Activated CD4-positive, alpha-beta T cell treated with anti-CD3 and anti-CD28 coated beads, Interleukin-2, amount 50 U/mL, for 4 hours (primary cell): ENCODE measurements around the gene FNDC5.

Experiments used
- DNase-seq, 2 experiments: peaks; one replicate each; pipeline ENCODE4 v3.0.0-alpha.2; 2020

Gene FNDC5

DNA sequence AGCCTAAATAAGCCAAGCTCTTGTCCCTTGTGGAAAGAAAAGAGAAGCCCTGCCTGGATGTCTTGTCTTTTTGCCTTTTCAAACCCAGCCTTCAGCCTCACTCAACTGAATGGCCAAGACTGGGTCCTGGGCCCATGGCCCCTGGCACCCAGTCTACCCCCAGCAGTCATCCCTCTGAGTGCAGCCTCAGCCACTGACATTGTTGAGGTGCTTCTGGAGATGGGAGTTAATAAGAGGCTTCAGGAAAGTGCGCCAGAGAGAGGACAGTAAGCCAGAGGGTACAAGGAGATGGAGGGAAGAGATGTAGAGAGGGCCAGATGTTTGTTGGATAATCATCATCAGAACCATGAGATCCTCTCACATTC is 6.8 kb downstream of the FNDC5 start:
- no peak for DNase-seq

DNA sequence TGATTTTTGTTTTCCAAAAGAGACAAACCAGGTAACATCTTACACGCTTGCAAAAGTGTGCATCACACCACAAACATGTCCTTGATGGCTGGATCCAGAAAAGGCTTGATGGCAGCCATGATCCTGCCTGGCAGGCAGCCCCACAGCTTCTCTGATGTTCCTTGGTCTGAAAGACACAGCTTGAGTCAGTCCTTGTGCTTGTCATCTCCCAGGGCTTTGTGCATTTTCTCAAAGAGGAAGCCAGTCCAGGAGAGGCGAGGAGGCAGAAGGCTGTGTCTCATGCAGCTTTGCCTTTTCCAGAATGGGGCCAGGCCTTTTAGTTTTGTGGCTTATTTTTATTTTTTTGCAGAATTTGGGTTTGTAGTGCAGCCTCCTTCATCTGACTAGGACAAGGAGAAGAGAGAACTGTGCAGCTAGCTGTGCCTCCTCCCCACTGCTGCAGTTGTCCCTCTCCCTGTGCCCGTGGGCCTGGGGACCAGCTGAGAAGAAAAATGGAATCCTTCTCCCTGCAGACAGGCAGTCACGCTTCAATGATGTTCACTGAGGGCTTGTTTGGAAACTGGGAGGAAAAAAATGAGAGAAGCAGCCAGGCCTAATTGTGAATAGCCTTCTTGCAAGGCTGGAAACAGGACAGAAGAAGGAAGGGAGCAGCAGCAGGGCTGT is 7.4 kb downstream of the FNDC5 start:
- no peak for DNase-seq

DNA sequence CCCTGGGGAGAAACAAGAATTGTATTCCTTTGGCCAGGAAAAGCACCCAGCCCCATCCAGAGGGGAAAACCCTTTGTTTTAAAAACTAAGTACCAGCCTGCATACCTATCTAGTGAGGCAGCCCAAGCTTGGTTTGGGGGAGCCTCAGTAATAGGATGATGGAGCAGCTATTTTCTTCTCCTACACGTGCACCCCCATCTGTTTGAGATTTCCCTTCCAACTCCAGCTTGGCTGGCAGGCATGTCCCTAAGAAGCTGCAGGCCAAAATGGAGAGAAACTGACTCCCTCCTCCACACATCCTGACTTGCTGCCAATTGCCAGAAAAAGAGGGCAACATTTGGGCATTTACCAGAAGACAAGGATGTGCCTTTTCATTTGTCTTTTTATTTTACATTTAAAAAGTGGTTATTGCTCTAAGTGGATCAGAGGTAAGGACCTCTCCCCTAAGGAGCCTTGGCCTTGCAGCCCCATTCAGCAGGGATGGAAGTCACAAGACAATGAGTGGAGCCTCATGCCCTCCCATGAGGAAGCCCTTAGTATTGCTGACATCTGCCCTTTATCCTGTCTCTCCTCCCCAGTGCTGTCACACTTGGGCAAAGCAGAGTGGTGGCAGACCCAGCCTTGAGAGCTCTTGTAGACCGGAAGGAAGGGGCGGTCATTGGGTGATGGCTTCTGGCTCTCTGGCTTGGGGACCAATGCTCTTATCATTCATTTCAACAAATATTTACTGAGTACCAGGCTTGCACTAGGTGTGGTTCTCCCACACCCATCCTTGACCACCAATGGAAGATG is 8.6 kb downstream of the FNDC5 start:
- DNase-seq, result no peak

DNA sequence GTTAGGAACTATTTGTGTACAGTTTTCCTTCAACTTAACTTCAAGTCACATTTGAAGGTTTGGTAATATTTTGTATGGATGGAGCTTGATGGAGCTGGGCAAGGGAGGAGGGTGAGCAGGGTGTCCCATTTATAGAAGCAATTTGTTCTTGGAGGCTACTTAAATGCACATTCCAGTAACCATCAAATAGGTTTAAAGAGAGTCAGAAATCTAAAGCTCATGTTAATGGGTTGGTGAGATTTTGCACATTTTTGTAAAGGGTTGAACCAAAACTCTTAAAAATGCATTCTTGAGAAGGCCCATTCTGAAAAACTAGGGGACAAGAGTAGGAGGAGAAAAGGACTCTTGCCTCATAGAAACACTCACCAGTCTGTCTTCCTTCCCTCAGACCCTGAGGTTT is 10.1 kb downstream of the FNDC5 start:
- no peak for DNase-seq

DNA sequence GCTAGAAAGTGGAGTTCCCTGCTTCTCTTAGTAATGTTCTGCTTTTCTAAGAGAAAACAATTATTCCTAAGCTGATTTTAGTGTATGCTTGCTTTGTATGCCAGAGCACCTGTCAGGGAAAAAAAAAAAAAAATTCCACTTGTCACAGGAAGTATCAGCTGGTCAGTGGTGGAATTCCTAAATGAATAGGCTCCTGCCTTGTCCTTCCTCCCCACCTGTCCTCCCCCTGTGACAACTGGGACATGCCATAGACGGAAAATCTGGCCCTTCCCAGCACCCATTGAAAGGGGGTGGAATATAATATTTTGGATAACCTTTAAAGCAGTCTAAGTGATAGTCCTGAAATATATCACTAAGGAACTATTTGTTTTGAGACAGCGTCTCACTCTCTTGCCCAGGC is 10.8 kb downstream of the FNDC5 start:
- no peak for DNase-seq

DNA sequence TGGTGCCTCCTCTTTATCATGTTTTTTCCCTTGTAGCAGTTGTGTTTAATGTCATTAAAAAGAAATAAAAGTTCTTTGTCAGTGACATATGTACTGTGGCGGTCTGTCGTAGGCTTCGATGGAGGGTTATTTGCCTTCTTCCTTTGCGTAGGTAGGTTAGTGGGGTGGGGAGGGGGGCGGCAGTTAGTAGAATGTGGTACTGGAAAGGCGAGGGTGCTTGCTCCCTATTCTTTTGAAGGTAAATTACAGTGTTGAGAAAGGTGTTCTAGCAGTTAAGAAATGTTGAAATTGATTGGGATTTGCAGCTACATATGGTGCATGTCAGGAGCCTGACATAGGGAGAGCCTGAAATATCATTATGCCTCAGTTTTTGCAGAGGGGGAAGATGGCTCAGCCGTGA is 11.9 kb downstream of the FNDC5 start:
- no peak for DNase-seq

DNA sequence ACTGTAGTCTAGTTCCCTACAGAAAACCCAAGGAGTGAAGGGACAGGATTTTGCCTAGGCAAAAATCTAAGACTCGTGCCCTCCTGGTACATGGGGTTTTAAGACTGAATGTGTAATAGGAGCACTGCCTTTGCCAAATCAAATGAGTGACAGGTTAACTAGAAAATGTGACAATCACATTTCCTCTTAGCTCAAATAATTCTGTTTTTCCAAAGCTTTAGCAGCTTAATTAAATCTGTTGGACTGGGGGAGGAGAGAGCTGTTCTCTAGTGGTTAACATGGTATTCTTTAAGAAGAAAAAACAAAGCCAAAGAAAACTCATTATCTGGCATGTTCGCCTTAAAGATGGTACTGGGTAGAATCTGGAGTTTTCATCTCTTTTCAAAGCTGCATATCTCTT is 12.6 kb downstream of the FNDC5 start:
- no peak for DNase-seq

DNA sequence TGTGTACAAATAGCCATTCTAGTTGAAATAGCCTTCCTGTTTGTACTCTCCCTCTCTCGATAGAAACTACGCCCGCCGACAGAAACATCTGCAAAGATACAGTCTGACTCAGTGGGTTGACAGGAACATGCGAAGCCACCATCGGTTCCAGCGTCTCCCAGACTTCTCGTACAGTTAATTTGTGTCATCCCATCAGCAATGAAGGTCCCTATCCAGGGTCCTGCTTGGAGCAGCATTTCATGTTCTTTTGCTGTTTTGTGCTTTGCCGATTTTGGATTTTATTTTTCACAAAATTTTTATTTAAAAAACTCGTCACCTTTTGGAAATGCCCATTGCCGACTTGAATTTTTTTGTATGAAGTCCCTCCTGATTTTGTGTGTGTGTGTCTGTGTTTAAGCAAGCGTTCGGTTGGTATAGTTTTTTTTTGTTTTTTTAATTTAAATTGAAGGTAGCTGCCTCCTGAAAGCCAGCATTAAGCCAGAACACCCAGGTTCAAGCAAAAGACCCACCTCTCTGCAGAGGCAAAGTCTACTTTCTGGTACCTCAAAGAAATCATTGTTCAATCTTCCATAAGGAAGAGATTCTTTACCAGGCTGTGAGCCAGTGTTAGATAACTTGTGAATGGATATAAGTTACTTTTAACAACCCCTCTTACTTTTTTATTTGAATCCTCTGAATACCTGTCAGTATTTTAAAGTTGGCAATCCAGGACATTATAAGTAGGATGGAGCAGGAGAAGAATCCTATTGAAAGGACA is 14.7 kb downstream of the FNDC5 start:
- no peak for DNase-seq

DNA sequence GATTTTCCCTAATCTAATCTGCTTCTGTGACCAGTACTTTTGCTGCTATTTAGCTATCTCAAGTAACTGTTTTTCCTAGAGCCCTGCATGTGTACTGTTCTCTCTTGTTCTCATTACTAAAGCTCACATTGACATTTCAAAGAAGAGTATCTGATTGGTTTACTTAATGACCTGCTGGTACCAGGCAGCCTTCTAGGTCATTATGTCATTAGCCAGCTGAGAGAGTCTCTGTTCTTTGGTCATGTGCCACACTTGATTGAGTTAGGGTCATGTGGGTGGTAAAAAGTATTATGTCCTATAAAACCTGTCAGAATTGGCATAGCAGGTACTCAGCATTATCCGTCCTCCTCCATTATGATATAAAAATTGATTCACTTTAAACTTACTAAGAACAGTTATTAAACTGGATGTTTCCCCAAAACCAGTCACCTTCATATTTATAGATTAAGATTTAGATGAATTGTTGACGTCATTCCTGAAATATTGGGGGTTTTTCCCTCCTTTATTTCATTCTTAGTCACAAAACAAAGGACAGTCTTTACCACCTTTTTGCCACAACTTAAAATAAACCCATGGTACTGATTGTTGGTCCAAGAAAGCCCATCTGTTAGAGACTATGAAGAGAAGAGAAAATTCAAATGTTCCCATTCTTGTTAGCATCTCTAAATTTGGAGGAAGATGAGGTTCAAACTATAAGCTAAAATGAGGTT is 22.2 kb downstream of the FNDC5 start:
- no peak for DNase-seq

DNA sequence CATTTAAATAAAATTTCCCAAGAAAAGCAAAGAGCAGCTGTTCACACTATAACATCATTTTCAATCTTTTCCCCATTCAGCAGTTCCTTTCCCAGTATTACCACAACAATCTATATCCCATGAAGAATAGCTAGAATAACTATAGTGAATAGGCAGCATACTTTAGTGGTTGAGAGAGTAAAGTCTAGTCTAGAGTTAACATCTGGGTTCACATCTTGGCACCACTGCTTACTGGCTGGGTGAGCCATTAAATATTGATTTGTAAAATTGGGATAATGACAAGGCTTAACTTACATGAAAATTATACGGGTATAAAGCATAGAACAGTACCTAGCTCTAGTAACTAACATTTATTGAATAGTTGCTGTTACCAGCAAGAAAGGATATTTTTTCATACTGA is 38.8 kb downstream of the FNDC5 start:
- DNase-seq, result no peak

DNA sequence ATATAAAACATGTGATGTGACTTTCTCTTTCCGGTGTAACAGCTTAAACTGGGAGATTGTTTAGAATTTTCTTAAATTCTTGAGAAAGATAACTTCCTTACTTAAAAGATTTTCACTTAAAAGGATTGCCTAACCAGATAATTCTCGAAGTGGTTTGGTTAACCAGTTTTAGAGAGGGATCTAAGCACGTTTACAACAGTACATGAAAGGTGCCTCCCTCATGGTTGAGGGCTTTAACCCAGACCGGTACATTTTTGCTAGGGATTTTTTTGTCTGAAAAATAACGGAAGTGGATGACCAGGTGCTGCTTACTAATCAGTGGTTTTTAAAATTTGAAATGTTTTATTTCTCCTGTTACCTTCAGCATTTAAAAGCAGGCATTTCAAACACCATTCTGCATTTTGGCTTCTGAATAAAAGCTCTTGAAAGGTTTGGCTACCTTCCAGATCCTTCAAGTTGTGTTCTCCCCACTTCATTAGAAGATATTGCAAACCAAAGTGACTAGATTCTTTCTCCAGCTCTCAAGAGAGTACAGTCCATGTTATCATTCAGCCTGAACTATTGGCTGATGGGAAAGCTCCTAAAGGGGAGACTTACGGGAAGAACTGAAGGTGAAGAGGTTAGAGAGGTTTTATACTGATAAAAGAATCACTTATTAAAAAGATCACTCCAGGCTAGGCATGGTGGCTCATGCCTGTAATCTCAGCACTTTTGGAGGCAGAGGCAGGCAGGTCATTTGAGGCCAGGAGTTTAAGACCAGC is 40.4 kb downstream of the FNDC5 start:
- DNase-seq, result no peak

DNA sequence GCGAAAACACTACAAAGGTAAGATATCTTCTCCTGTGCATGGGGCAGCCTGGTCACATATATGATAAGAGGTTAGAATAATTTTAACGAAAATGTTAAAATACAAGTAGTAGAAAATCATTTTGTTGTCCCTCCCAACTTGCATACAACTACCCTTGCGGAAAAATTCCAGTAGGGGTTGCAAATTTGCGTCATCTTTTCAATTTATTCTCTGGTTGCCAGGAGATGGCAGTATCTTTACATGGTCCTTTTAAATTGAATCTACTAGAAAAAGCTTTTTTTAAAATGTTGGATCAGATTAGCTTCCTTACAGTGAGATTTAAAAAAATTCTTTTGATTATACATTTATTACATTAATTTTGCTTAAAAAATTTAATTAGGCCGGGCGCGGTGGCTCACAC is 42.4 kb downstream of the FNDC5 start:
- no peak for DNase-seq

DNA sequence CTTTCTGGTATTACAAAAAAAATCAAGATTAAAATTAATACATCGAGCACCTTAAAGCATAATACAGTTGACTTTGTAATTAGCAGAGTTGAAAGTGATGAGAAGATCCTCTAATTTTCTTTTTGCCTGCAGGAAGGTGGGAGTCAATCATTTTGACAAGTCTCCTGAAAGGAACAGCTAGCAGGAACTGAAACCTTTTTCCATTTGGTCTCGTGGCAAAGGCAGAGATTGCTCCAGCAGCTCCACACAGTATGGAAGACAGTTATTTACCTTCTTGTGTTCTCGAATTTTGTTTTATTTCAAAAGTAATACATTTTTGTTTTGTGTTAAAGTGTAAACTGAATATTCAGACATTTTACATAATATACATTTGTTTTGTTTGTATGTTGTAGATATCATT is 45.5 kb downstream of the FNDC5 start:
- DNase-seq, result no peak

DNA sequence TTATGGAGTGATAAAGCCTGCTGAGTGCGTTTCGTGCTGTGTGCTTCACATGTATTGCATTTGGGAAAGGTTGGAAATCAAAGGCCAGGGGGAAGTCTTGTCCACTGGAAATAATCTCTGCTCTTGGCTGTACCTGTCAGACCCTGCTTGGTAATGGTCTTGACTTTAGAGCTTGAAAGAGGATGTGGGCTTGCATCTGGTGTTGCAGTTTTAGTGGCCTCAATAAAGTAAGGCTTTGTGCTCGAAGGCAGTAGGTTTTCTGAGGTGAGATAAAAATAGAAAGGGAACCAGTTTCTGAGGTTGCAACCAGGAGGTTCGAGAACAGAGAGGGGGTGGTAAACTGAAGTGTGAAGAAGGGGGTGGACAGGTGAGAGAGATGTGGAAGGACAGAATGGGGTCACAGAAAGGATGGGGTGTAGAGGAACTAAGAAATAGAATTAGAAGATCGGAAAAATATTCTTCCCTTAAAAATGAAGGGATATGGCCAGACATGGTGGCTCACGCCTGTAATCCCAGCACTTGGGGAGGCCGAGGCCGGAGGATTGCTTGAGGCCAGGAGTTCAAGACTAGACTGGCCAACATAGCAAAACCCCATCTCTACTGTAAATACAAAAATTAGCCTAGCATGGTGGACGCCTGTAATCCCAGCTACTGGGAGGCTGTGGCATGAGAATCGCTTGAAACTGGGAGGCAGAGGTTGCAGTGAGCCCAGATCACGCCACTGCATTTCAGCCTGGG is 51.7 kb downstream of the FNDC5 start:
- no peak for DNase-seq

DNA sequence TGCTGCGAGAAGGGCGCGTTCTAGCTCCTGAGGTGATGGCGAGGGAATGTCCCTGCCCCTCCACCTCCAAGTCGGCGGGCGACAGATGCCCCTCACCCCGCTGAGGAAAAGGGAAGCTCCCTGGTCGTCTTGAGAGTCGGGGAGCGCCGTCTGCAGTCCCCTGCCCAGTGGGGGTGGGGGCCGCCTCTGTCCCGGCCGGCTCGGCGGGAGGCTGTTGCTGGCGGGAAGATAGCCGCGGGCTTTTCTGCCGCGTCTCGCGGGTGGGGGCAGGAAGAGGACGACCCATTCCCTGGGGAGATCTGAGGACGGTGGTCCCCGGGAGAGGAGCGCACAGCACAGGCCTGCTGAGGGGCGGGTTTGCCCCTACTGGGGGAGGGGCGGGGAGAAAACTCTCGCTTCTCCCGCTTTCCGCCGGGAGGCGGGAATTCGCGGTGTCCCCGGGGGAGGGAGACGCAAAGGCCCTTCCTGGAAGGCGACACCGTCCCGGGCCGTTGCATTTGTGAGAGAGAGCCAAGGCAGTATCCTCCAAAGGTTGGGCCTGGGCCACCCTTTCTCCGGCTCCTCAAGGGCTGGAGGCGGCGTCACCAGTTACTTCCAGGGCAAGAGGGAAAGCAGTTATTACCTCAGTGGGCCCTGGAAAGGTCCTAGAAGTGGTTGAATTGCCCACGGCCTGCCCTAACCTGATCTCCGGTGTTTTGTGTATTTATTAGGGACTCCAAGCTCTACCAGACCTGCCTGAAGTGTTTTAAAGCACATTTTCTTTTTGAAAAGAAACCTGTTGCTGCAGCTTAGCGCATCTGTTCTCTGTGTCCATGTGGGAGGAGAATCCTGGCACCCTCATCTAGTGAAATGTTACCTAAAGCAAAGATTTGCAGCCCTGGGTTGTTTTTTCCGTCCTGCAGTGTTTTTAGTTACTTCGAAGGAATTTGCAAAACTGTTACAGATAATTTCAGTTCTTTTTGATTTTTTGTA is 52.6 kb downstream of the FNDC5 start:
- peak in 1 of 2 experiments; percentile 21 for DNase-seq

DNA sequence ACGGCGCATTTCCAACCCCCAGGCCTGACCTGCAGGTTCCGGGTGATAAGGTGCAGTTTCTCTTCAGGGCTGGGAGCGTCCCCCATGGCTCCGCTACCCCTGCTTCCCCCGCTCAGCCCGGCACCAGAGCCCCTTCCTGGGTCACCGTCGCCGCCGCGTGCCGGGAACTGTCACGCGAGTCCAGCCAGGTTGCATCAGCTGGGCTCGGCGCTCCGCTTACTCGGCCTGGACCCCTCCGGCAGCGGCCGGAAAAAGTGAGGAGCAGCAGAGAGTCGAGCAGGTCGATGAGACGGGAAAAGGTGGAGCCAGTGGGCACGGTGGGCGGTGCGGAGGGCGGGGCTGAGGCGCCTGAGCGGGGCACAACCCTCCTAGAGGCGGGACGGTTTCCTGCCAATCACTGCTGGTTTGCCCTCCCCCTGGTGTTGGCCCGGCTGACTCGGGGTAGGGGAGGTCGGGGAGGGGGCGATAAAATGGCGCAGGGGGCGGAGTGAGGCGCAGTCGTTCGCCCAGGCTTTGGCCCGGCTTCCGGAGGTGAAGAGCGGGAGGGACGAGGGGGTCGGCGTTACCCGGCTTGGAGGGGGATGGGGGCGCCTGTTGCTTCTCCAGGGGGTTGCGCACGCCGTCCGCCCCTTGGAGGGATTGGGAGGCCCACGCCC is 53.4 kb downstream of the FNDC5 start, which contains the start of the genes S100PBP and YARS1:
TSS of gene S100PBP (plus strand) at position 495 of the 656 bp plus-strand sequence. CDS start 8,447 bp downstream, outside the sequence.
TSS of gene YARS1 (minus strand) at position 200 of the 656 bp plus-strand sequence. CDS start at position 86, 114 bp downstream.
- DNase-seq, result peak; percentile 100

DNA sequence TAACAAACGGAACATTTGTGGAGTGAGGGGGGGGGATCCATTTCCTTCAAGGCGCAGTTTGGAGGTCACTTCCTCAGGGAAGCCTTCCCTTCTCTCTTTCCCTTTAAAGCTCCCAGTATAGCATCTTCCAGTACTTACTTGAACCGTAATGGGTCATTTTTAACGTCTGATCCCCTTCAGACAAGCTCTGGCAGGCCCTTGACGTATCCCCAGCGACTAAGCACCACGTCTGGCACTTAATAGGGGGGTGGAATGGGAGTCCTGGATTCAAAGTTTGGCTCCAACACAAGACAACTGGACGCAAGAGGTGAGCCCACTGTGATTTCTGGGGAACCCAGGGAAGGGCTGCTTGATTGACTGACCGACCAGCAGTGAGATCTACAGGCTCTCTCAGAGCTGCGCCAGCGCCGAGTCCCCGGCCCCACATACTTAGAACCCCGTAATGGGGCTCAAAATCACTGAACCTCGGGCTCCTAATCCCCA is 54.0 kb downstream of the FNDC5 start:
- DNase-seq, result peak in 1 of 2 experiments; percentile 10

DNA sequence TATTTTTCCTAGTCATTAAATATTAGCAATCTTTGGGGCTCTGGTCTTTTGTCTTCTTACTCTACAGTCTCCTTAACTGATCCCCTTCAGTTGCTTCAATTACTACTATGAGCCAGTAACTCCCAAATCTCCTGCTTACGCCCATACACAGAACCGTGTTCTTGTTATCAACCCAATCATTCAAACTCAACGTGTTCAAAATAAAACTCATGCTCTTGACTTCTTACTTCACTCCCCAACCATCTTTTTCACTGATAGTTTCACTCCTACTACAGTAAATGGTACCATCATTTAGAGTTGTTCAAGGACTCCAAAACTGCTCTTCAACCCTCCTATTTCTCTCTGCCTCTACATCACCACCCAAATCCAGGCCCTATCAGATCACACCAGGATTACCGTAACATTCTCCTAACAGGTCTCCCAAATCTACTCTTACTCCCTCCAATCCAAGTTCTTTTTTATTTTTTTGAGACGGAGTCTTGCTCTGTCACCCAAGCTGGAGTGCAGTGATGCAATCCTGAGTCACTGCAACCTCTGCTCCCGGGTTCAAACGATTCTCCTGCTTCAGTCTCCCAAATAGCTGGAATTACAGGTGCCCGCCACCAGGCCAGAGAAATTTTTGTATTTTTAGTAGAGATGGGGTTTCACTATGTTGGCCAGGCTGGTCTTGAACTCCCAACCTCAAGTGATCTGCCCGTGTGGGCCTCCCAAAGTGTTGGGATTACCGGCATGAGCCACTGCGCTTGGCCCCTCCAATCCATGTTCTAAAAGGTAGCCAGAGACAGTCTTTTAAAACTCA is 56.6 kb downstream of the FNDC5 start:
- DNase-seq, result no peak
